OCI-LY1 (cell line): ENCODE data around the gene HPS6.

Experiments used
- EZH2 ChIP-seq: fragments of 200-600 bp; sonication (generic), shearing (Covaris generic); IDR thresholded peaks from 2 replicates; pipeline ENCODE4 v1.8.0; 2017; ENCODE audit warnings: borderline replicate concordance, mixed run types, mild to moderate bottlenecking, antibody characterized with exemption, low read length, moderate library complexity, mixed read lengths
- TF ChIP-seq, protein P1 (sequence below): fragments of 200-600 bp; sonication (generic), shearing (Covaris generic); IDR thresholded peaks from 2 replicates; pipeline ENCODE4 v1.5.1; 2017; ENCODE audit warnings: mild to moderate bottlenecking, antibody characterized with exemption, low read length, moderate library complexity, mixed read lengths

DNA sequence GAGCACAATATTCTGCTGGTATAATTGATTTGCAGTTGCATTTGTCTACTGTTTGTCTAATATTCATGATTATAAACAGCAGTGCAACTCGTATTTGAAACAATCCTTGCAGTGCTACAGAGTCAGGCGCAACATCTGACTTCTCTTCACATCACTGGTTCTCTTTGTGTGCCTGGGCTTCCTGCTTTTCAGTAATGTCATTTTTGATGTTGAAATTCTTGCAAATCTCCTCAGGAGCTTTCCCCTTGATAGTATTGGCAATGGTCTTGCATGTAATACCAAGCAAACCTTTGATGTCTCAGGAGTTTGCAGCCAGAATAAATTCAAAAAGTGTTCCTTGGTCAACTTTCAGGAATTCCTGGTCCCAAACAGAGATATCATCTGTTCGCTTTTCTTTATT, 20.2 kb downstream of the HPS6 start:
- TF ChIP-seq, protein P1, sequence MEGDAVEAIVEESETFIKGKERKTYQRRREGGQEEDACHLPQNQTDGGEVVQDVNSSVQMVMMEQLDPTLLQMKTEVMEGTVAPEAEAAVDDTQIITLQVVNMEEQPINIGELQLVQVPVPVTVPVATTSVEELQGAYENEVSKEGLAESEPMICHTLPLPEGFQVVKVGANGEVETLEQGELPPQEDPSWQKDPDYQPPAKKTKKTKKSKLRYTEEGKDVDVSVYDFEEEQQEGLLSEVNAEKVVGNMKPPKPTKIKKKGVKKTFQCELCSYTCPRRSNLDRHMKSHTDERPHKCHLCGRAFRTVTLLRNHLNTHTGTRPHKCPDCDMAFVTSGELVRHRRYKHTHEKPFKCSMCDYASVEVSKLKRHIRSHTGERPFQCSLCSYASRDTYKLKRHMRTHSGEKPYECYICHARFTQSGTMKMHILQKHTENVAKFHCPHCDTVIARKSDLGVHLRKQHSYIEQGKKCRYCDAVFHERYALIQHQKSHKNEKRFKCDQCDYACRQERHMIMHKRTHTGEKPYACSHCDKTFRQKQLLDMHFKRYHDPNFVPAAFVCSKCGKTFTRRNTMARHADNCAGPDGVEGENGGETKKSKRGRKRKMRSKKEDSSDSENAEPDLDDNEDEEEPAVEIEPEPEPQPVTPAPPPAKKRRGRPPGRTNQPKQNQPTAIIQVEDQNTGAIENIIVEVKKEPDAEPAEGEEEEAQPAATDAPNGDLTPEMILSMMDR, result no peak
- TF ChIP-seq EZH2, result no peak
